Neural crest cell (in vitro differentiated cells): ENCODE data around the gene CHML. TPM values are rescaled to one million over a fixed set of nuclear protein-coding genes. Genes with fewer than 3 reads are reported as not detected.

Source experiments
- DNase-seq: peaks from one replicate; pipeline ENCODE4 v3.0.0; 2021; ENCODE audit warnings: low read depth, mixed read lengths, low spot score
- H3K27ac Mint-ChIP-seq: one replicate; pipeline ENCODE4 v1.8.0; 2021; ENCODE audit warnings: mild to moderate bottlenecking, mixed read lengths; ENCODE audit not compliant: unreplicated experiment
- H3K27me3 Mint-ChIP-seq: 2 replicates; pipeline ENCODE4 v1.8.0; 2021; ENCODE audit warnings: low read depth, mild to moderate bottlenecking, mixed read lengths
- H3K36me3 Mint-ChIP-seq: 2 replicates; pipeline ENCODE4 v1.8.0; 2021; ENCODE audit warnings: low read depth, mild to moderate bottlenecking, mixed read lengths
- H3K4me1 Mint-ChIP-seq: 2 replicates; pipeline ENCODE4 v1.8.0; 2021; ENCODE audit warnings: mixed read lengths
- H3K4me3 Mint-ChIP-seq: one replicate; pipeline ENCODE4 v1.8.0; 2021; ENCODE audit warnings: mild to moderate bottlenecking, mixed read lengths
- H3K9me3 Mint-ChIP-seq: 2 replicates; pipeline ENCODE4 v1.8.0; 2021; ENCODE audit warnings: mixed read lengths
- total RNA-seq: library from RNA; stranded (reverse); gene quantifications from 2 replicates; pipeline ENCODE4 v1.2.1, GENCODE V29; 2021
- TF ChIP-seq, protein P1 (sequence below): fragments of 200-600 bp; sonication (generic); conservative IDR thresholded peaks from 2 replicates; pipeline ENCODE4 v1.5.0; 2021; ENCODE audit warnings: antibody characterized with exemption, mild to moderate bottlenecking

Gene CHML
- total RNA-seq, 1 donor from 2014 or later = 22.5 TPM

DNA sequence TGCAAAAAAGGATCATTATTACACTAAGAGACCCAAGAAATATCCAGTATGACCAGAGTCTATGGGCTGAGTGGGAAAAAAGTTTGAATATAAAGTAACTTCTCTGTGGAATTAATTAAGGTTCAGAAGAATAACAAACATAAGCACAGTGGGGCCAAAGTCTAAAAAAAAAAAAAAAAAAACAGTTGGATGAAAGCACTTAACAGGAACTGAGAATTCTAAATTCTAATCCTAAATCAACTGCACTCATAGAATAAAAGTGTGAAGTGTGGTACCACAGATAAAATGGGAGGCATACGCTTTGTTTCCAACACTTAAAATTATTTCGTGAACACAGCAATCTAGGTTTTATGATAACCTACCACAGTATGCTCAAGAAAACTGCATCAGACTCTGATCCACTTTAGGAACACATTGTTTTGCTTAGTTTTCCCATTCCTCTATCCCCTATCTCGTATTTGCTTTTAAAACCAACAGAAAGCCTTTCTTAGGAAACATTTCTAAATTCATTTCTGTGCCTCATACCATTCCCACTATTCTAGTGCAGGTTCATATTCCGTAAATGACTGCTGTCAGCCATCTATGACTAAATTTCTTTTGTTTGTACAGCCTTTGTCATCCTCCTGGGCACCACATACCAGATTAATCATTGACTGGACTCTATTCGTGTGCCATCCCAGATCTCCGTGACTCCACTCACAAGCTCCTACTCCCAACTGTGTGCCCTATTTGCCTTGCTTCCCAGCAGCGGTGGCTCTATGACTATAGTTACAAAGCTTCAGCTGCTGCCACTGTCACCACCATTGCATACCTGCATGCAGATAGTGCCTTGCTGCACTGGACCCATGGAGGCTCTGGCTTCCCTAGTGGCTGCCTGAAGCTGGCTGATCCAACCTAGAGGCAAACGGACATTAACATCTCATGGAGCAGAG, 24.9 kb downstream of the CHML start:
- Mint-ChIP-seq H3K4me3 (no peak overlapping the region), H3K9me3 (no peaks in the 10 kb centered on the region), H3K4me1 (no peaks in the 10 kb centered on the region), H3K36me3 (no peaks in the 10 kb centered on the region), H3K27me3 (no peaks in the 10 kb centered on the region), H3K27ac (no peak overlapping the region)
- no peak for DNase-seq
- TF ChIP-seq, protein P1, sequence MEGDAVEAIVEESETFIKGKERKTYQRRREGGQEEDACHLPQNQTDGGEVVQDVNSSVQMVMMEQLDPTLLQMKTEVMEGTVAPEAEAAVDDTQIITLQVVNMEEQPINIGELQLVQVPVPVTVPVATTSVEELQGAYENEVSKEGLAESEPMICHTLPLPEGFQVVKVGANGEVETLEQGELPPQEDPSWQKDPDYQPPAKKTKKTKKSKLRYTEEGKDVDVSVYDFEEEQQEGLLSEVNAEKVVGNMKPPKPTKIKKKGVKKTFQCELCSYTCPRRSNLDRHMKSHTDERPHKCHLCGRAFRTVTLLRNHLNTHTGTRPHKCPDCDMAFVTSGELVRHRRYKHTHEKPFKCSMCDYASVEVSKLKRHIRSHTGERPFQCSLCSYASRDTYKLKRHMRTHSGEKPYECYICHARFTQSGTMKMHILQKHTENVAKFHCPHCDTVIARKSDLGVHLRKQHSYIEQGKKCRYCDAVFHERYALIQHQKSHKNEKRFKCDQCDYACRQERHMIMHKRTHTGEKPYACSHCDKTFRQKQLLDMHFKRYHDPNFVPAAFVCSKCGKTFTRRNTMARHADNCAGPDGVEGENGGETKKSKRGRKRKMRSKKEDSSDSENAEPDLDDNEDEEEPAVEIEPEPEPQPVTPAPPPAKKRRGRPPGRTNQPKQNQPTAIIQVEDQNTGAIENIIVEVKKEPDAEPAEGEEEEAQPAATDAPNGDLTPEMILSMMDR = no peak

DNA sequence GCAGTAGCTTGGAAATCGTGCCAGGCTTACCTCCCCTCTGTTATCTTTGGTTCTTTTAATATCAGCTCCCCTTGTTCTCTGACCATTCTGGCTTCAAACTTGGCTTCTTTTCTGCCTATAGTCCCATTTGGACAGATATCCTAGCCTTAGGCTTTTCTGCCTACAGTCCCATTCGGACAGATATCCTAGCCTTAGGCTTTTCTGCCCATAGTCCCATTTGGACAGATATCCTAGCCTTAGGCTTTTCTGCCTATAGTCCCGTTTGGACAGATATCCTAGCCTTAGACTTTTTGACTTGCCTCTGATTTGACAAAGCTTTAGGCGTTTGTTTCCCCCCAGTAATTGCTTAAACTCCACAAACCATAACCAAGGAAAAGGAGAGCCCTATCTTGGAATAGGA, 25.6 kb downstream of the CHML start:
- no peaks in the 10 kb centered on the region for H3K27me3 Mint-ChIP-seq
- H3K9me3 Mint-ChIP-seq = no peaks in the 10 kb centered on the region
- H3K36me3 Mint-ChIP-seq = no peaks in the 10 kb centered on the region
- no peaks in the 10 kb centered on the region for H3K4me1 Mint-ChIP-seq
- TF ChIP-seq, protein P1 = no peak
- H3K4me3 Mint-ChIP-seq = no peak overlapping the region
- DNase-seq = no peak
- H3K27ac Mint-ChIP-seq = no peak overlapping the region

DNA sequence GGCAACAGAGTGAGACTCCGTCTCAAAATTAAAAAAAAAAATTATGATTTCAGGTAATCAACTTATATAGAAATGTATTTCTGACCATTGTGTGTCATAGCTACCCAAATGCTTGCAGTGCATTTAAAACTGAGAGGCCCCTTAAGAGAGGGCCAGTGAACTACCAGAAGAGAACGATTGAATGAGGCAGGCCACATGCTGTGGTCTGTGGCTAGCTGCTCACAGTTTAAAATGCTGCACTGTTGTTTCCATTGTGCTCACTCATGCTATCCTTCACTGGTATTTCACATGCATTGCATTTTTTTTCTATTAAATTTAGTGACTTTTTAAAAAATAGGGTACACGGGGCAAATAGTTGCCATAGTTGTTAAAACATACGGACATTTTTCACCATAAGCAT, 26.0 kb downstream of the CHML start:
- Mint-ChIP-seq H3K27me3 (no peaks in the 10 kb centered on the region), H3K4me1 (no peaks in the 10 kb centered on the region), H3K4me3 (no peak overlapping the region), H3K27ac (no peak overlapping the region), H3K36me3 (no peaks in the 10 kb centered on the region), H3K9me3 (no peaks in the 10 kb centered on the region)
- DNase-seq = no peak
- TF ChIP-seq, protein P1 = no peak

- Mint-ChIP-seq H3K9me3 (no peaks in the 10 kb centered on the region), H3K4me3 (no peak overlapping the region), H3K36me3 (no peaks in the 10 kb centered on the region), H3K27ac (peak overlapping the region; percentile 85), H3K4me1 (no peaks in the 10 kb centered on the region), H3K27me3 (no peaks in the 10 kb centered on the region)
- DNase-seq = no peak
- TF ChIP-seq, protein P1 = no peak
Observed at GRCh38 chr1:241612533-241613477, 27.4 kb downstream of the CHML start.

DNA sequence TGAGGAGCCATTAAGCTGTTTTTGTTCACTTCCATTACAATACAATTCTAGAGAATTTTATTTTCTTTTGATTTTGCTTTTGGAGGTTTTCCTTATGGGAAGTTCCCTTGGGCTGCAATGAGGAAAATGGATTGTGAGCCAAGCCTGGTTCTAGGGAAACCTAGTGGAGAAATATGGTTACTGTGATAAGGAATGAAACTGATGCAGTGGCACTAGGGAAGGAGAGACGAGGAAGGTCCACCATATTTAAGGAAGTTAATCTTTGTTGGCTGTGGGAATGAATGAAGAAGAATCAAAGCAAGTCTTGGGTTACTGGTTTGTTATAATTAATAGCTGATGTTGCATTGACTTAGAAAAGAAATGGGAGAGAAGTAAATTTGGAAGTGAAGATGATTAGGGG, 28.4 kb downstream of the CHML start:
- TF ChIP-seq, protein P1 = no peak
- Mint-ChIP-seq H3K4me1 (no peaks in the 10 kb centered on the region), H3K36me3 (no peaks in the 10 kb centered on the region), H3K9me3 (no peaks in the 10 kb centered on the region), H3K27ac (no peak overlapping the region), H3K27me3 (no peaks in the 10 kb centered on the region), H3K4me3 (no peak overlapping the region)
- no peak for DNase-seq
